ENCODE results near the gene STXBP2.

DNA sequence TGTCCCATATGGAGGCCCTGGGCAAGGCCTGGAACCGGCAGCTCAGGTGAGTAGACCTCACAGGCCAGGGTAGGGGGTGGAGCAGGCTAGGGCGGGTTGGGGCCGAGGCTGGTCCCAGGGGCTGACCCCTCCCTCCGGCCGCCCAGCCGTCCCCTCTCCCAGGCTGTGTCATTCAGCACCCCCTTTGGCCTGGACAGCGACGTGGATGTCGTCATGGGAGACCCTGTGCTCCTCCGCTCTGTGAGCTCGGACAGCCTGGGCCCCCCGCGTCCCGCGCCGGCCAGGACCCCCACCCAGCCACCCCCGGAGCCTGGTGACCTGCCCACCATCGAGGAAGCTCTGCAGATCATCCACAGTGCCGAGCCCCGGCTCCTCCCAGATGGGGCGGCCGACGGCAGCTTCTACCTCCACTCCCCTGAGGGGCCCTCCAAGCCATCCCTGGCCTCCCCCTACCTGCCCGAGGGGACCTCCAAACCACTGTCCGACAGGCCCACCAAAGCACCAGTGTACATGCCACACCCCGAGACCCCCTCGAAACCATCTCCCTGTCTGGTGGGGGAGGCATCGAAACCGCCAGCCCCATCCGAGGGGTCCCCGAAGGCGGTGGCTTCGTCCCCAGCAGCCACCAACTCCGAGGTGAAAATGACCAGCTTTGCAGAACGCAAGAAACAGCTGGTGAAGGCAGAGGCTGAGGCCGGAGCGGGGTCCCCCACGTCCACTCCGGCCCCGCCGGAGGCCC, 25.2 kb upstream of the STXBP2 start:
- TF ChIP-seq EP300 (IDR thresholded peaks at IDR 0.05; ENCODE audit: borderline replicate concordance) (no peak), EGR1 (IDR thresholded peaks at IDR 0.05) (no peak), CEBPB (IDR thresholded peaks at IDR 0.05) (no peak), CREB1 (IDR thresholded peaks at IDR 0.05; ENCODE audit: low read depth) (no peak), YY1 (IDR thresholded peaks at IDR 0.05; ENCODE audit: low read depth) (no peak), RAD21 (IDR thresholded peaks at IDR 0.05; ENCODE audit: low read depth) (no peak), FOXM1 (IDR thresholded peaks at IDR 0.05; ENCODE audit: borderline replicate concordance, low read depth) (no peak), TAF1 (IDR thresholded peaks at IDR 0.05; ENCODE audit: low read depth) (no peak), USF1 (IDR thresholded peaks at IDR 0.05) (no peak), TEAD4 (IDR thresholded peaks at IDR 0.05) (no peak)
- TF ChIP-seq, protein P1, sequence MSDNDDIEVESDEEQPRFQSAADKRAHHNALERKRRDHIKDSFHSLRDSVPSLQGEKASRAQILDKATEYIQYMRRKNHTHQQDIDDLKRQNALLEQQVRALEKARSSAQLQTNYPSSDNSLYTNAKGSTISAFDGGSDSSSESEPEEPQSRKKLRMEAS (IDR thresholded peaks at IDR 0.05): no peak
- TF ChIP-seq, protein P2, sequence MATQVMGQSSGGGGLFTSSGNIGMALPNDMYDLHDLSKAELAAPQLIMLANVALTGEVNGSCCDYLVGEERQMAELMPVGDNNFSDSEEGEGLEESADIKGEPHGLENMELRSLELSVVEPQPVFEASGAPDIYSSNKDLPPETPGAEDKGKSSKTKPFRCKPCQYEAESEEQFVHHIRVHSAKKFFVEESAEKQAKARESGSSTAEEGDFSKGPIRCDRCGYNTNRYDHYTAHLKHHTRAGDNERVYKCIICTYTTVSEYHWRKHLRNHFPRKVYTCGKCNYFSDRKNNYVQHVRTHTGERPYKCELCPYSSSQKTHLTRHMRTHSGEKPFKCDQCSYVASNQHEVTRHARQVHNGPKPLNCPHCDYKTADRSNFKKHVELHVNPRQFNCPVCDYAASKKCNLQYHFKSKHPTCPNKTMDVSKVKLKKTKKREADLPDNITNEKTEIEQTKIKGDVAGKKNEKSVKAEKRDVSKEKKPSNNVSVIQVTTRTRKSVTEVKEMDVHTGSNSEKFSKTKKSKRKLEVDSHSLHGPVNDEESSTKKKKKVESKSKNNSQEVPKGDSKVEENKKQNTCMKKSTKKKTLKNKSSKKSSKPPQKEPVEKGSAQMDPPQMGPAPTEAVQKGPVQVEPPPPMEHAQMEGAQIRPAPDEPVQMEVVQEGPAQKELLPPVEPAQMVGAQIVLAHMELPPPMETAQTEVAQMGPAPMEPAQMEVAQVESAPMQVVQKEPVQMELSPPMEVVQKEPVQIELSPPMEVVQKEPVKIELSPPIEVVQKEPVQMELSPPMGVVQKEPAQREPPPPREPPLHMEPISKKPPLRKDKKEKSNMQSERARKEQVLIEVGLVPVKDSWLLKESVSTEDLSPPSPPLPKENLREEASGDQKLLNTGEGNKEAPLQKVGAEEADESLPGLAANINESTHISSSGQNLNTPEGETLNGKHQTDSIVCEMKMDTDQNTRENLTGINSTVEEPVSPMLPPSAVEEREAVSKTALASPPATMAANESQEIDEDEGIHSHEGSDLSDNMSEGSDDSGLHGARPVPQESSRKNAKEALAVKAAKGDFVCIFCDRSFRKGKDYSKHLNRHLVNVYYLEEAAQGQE (IDR thresholded peaks at IDR 0.05; ENCODE audit: low read depth): peak; percentile 80
